K562 (cell line): ENCODE data around the gene DCAF7. TPM values are rescaled to one million over a fixed set of nuclear protein-coding genes. Genes with fewer than 3 reads are reported as not detected.

ENCODE experiments used
- ATAC-seq: fragments of 200-7000 bp; cut with Tn5 transposase; 3 replicates; pipeline ENCODE4 v1.9.1; 2020; ENCODE audit warnings: moderate library complexity
- BruUV-seq: library from RNA; stranded (reverse); fragments of 400-500 nt; replicated peaks from 2 replicates; lab custom pipeline; 2021; lab: Mats Ljungman, UMichigan
- CTCF ChIA-PET: fragments of 300-600 bp; formaldehyde crosslinking; extraction: SDS; loops from one replicate; lab custom pipeline; 2021; ENCODE audit warnings: low intra/inter-chr PET ratio; lab: Yijun Ruan, JAX
- POLR2A ChIA-PET: fragments of 300-600, 350-650 bp; sonication (Branson Sonifier 250); formaldehyde crosslinking; extraction: SDS; loops from one replicate; lab custom pipeline; 2021; ENCODE audit warnings: antibody characterized with exemption, inconsistent platforms; lab: Yijun Ruan, JAX
- DNase-seq, 4 experiments: peaks; one replicate each; pipeline versions ENCODE4 v3.0.0 to v3.0.0-alpha.2; 2011 to 2018; ENCODE audit warnings: low spot score in 3 of 4, mixed read lengths in 3 of 4; ENCODE audit errors: extremely low read depth in 1 of 4
- FAIRE-seq: peaks from 2 replicates; lab custom pipeline; 2011; peaks lifted over from hg19 to GRCh38; lab: Jason Lieb, UNC
- H2AFZ ChIP-seq: 2 replicates; pipeline ENCODE4 v1.6.0; 2011; ENCODE audit warnings: low read depth, low read length, control low read depth, inconsistent platforms
- H3K27ac ChIP-seq: fragments of 200-600 bp; 3 replicates; pipeline ENCODE4 v1.8.0; 2011; ENCODE audit warnings: low read depth, mild to moderate bottlenecking, control low read depth, inconsistent platforms, low read length, moderate library complexity, mixed read lengths; ENCODE audit errors: extremely low read depth
- H3K27me3 ChIP-seq, 2 experiments: fragments of 300-600 bp in 1 of 2; 2 replicates in 1 of 2; 3 replicates in 1 of 2; pipeline versions ENCODE4 v1.6.0 to v1.8.0; 2011; ENCODE audit warnings: inconsistent platforms in 2 of 2, low read length in 2 of 2, mild to moderate bottlenecking in 1 of 2, mixed read lengths in 1 of 2, moderate library complexity in 1 of 2; ENCODE audit not compliant: control insufficient read depth in 2 of 2, insufficient read depth in 2 of 2
- H3K36me3 ChIP-seq: fragments of 300-600 bp; 3 replicates; pipeline ENCODE4 v1.8.0; 2011; ENCODE audit warnings: mild to moderate bottlenecking, low read length, inconsistent platforms; ENCODE audit not compliant: control insufficient read depth, insufficient read depth
- H3K4me1 ChIP-seq, 2 experiments: fragments of 200-600 bp in 1 of 2; replicated peaks in 1 of 2; 2 replicates in 1 of 2; 3 replicates in 1 of 2; pipeline versions ENCODE4 v1.5.1 to v1.8.0; 2011; ENCODE audit warnings: inconsistent platforms in 2 of 2, low read length in 2 of 2, mild to moderate bottlenecking in 1 of 2, mixed read lengths in 1 of 2, moderate library complexity in 1 of 2; ENCODE audit not compliant: control insufficient read depth in 2 of 2, insufficient read depth in 2 of 2
- H3K4me2 ChIP-seq: 2 replicates; pipeline ENCODE4 v1.6.1; 2011; ENCODE audit warnings: low read length, control low read depth, inconsistent platforms, mixed read lengths; ENCODE audit not compliant: insufficient read depth
- H3K4me3 ChIP-seq: fragments of 200-600 bp; sonication (generic), shearing (Covaris generic); 2 replicates; pipeline ENCODE4 v1.5.1; 2016; ENCODE audit warnings: control low read depth, inconsistent platforms
- H3K79me2 ChIP-seq: fragments of 200-600 bp; 3 replicates; pipeline ENCODE4 v1.8.0; 2011; ENCODE audit warnings: low read length, inconsistent platforms; ENCODE audit not compliant: control insufficient read depth, insufficient read depth
- H3K9ac ChIP-seq, 2 experiments: 2 replicates each; pipeline versions ENCODE4 v1.6.0 to v1.6.1; 2011; ENCODE audit warnings: low read depth in 2 of 2, low read length in 2 of 2, control low read depth in 1 of 2, inconsistent platforms in 1 of 2, mild to moderate bottlenecking in 1 of 2, mixed read lengths in 1 of 2; ENCODE audit not compliant: insufficient read depth in 1 of 2
- H3K9me1 ChIP-seq: one replicate; pipeline ENCODE4 v1.6.0; 2011; ENCODE audit warnings: inconsistent platforms, mild to moderate bottlenecking, low read length, moderate library complexity; ENCODE audit not compliant: control insufficient read depth, insufficient read depth
- H3K9me3 ChIP-seq: replicated peaks from 2 replicates; pipeline ENCODE4 v1.5.1; 2011; ENCODE audit warnings: low read depth, low read length, inconsistent platforms; ENCODE audit not compliant: control insufficient read depth, insufficient read depth
- H4K20me1 ChIP-seq: replicated peaks from 2 replicates; pipeline ENCODE4 v1.6.1; 2011; ENCODE audit warnings: low read length, inconsistent platforms, mixed read lengths; ENCODE audit not compliant: control insufficient read depth, insufficient read depth
- CTBP1 ChIP-seq: fragments of 450-650 bp; IDR thresholded peaks from 2 replicates; pipeline ENCODE4 v1.6.1; 2016; ENCODE audit warnings: borderline replicate concordance
- SMARCA4 ChIP-seq: fragments of 450-650 bp; IDR thresholded peaks from 2 replicates; pipeline ENCODE4 v1.6.1; 2016
- SPI1 ChIP-seq: IDR thresholded peaks from 2 replicates; pipeline ENCODE4 v1.6.1; 2011; ENCODE audit warnings: low read depth, low read length, control low read depth, borderline replicate concordance
- SRSF3 ChIP-seq: fragments of 200-400 bp; formaldehyde crosslinking; IDR thresholded peaks from 2 replicates; pipeline ENCODE4 v1.6.1; 2016; ENCODE audit warnings: mild to moderate bottlenecking, low read length, moderate library complexity; ENCODE audit not compliant: insufficient read depth
- U2AF2 ChIP-seq: fragments of 200-400 bp; formaldehyde crosslinking; optimal IDR thresholded peaks from 2 replicates; pipeline ENCODE3; 2017; ENCODE audit warnings: low read depth, mild to moderate bottlenecking, low read length
- WGBS: fragments of 100-300 bp; shearing (Covaris generic); methylation state at CpG from one replicate; pipeline ENCODE4 v1.1.6; 2016; ENCODE audit warnings: low coverage, mixed read lengths; ENCODE audit not compliant: insufficient coverage; ENCODE audit errors: missing lambda C conversion rate; 5-methylcytosine and 5-hydroxymethylcytosine counted together
- in situ Hi-C: fragments of 300-500 bp; cut with MboI; formaldehyde crosslinking; loops from 4 replicates; pipeline ENCODE4 v1.15.0; 2018; ENCODE audit warnings: inconsistent platforms, mixed read lengths
- intact Hi-C: fragments of 100-400 bp; cut with micrococcal nuclease; formaldehyde crosslinking; loops from 2 replicates; pipeline ENCODE4 v1.14.2; 2022
- polyA plus RNA-seq, 8 experiments: library from polyadenylated mRNA; depleted of rRNA in 4 of 8; stranded (reverse) in 5 of 8; unstranded in 3 of 8; fragments of >200 nt; fragmentation: Nextera tagmentation in 2 of 8; fragmentation: Illumina TruSeq in 1 of 8; extraction: Ambion mirVana in 2 of 8; extraction: Trizol in 1 of 8; gene quantifications; 2 replicates each; pipeline versions ENCODE4 v1.2.1 to v1.2.3, GENCODE V29; 2011 to 2014; ENCODE audit warnings: inconsistent platforms in 1 of 8, missing spikeins in 1 of 8
- total RNA-seq, 7 experiments: library from RNA; depleted of rRNA in 6 of 7; stranded (reverse); fragments of >200 nt in 6 of 7; fragmentation: Illumina TruSeq in 2 of 7; extraction: Trizol in 2 of 7; gene quantifications; 2 replicates each; pipeline versions ENCODE4 v1.2.1 to v1.2.3, GENCODE V29; 2011 to 2021; ENCODE audit warnings: low replicate concordance in 1 of 7
- TF ChIP-seq, protein P1 (sequence below): fragments of 450-650 bp; IDR thresholded peaks from 2 replicates; pipeline ENCODE4 v1.6.1; 2016

Gene DCAF7
- total and polyA plus RNA-seq, 9 of the 15 experiments (the other 6 are each of a cell fraction or from before 2014, with no cell fraction given) = 30.8 to 123 (median 40.2) TPM

GRCh38 chr17:63531022-63531965 lies 19.0 kb upstream of the DCAF7 start (continued):
- TF ChIP-seq, protein P1, sequence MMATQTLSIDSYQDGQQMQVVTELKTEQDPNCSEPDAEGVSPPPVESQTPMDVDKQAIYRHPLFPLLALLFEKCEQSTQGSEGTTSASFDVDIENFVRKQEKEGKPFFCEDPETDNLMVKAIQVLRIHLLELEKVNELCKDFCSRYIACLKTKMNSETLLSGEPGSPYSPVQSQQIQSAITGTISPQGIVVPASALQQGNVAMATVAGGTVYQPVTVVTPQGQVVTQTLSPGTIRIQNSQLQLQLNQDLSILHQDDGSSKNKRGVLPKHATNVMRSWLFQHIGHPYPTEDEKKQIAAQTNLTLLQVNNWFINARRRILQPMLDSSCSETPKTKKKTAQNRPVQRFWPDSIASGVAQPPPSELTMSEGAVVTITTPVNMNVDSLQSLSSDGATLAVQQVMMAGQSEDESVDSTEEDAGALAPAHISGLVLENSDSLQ = no peak
- TF ChIP-seq SMARCA4 (no peak), SRSF3 (no peak)

- WGBS = 11% methylated on average over 18 of the region's 20 CpGs
- ChIA-PET CTCF (no interaction called here), POLR2A (interaction anchor here (0.7 to 1.0 kb wide), 2 partner anchors 11 to 326 kb away, joined by 3 read pairs; no protein-coding TSS in a partner anchor)
- no peak overlapping the region for H3K27ac ChIP-seq
- H2AFZ ChIP-seq = no peak overlapping the region
- no peak overlapping the region for H3K9ac ChIP-seq
- BruUV-seq = no TSS peak
- peaks cover 0 to 39% of the 10 kb centered on the region in 2 experiments; a peak in 3 of 5 replicates for H3K4me1 ChIP-seq
- ATAC-seq (peak; percentile 70), FAIRE-seq (no peak), DNase-seq (peak in 3 of 4 experiments; percentile 43 to 48 (median 47))
- intact Hi-C loops (no loop called here), in situ Hi-C loops (no loop called here)
- no peak overlapping the region for H3K4me3 ChIP-seq
- H3K9me1 ChIP-seq = peaks cover 3% of the 10 kb centered on the region
- peaks cover 22 to 50% of the 10 kb centered on the region in 2 experiments; a peak in 4 of 5 replicates for H3K27me3 ChIP-seq
- peaks cover 5% of the 10 kb centered on the region; the same call in 1 of the 2 replicates for H4K20me1 ChIP-seq
- TF ChIP-seq CTBP1 (peak; percentile 31; the same call in 1 of the 2 replicates), SPI1 (peak; percentile 16; the same call in 1 of the 2 replicates), U2AF2 (no peak)
- no peaks in the 10 kb centered on the region for H3K9me3 ChIP-seq
- H3K4me2 ChIP-seq = no peak overlapping the region
- no peaks in the 10 kb centered on the region for H3K79me2 ChIP-seq
- H3K36me3 ChIP-seq = no peaks in the 10 kb centered on the region
Measured at GRCh38 chr17:63533433-63534077, 16.7 kb upstream of the DCAF7 start.
